NCI-H2171 (cell line): ENCODE measurements around the gene HSPBP1.
A peak's percentile ranks its signal among the peaks of the same experiment; 100 is the strongest.
"Not testable (repeated sequence)": the region's sequence is repeated elsewhere in the genome, so short reads cannot be mapped to it uniquely, and the experiment has no call there.

Experiments used
- DNase-seq: peaks from one replicate; lab custom pipeline; 2025; lab: John Stamatoyannopoulos, UW

HSPBP1 gene

DNA sequence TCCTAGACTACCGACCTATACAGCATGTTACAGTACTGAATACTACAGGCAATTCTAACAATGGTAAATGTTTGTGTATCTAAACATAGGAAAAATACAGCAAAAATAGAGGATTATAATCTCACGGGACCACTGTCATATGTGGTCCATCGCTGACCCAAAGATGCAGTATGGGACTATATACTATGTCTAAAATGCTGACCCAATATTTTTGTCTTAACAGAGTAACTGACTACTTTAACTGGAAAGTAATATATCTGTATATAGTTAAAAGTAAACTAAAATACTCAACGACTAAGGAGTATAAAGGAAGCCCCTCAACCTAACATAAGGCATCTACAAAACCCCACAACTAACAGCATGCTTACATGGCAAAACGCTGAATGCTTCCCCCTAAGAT, 46.9 kb downstream of the HSPBP1 start:
- no peak for DNase-seq

DNA sequence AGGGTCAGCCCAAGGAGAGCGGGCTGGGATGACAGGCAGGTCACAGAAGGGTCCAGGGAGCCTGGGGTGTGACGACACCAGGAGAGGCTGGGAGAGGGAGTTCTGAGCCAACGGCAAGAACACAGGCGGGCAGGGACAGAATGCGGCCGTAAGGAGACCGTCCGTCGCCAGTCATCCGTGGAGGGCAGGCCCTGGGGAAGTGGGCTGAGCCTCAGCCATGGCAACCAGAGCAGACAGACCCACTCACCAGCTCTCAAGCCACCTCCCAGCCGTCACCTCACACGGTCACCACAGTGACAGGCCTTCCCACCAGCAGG, 47.7 kb downstream of the HSPBP1 start:
- no peak for DNase-seq

DNA sequence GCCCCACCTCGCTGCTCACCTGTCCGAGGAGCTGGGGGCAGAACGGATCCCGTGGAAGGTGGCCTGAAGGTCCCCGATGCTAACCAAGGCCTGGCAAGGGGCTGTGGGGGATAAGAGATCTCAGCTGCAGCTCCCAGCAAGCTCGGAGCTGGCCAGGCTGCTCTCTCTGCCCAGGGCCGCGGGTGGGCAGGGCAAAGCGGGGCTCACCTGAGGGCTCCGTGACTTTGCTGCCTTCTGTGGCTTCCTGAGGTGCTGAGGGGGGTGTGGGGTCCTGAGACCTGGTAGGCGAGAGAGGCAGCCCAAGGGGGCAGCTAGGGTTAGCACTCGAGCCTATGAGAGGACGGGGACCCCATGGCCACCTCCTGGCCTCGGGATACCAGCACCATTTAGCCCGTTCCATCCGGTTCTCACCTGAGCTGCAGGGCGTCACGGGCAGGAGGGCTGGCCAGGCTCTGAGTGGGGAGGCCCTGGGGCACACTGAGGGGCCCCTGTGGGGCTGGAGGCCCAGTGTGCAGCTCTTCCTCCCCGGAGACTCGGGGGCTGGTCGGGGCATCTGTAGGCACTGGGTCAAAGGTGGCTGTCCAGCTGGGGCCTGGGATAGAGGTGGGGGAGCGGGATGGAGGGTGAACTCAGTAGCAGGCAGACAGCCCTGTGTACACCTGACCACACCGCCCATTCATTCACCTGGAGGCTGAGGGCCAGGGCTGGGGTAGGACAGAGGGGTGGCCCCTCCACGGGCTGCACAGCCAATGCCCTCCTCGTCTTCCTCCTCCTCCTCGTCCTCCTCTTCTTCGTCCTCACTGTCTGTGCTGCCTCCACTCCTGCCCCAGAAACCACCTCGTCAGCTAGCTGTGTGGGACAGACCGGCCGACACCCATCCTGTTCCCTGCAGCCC, 48.3 kb downstream of the HSPBP1 start:
- no peak for DNase-seq

DNA sequence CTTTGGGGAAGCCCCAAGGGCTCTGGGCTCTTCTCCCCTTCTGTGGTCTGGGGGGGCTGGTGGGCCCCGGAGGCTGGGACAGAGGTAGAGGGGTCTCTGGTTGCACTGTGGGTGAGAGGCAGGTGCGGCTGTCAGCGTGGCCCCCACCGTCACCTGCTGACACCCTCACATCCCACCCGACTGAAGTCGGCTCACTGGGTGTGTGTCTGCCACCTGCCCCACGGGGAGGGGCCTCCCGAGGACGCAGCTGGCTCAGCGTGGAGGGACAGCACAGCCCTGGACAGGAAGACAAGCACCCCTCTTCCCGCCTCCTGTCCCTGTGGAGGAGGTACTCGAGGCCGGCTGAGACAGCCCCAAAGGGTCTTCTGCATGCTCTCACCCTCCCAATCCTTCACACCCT, 49.1 kb downstream of the HSPBP1 start:
- DNase-seq = no peak

DNA sequence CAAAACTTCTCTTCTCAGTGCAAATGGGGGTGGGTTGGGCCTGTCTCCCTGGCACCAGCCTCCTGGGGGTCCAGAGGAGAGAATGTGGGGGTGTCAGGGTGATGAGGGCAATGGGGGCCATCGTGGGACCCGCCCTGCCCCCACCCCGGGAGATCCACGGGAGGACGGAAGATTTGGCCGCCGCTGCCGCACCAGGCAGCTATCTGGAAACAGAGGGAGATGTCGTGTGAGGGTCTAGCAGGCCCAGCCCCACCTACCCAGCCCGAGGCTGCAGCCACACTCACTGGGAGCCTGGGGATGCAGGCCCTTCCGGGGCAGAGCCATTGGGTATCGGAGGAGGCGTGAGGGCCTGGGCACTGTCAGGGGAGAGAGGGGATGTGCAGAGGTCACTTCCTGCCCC, 49.6 kb downstream of the HSPBP1 start:
- DNase-seq = no peak

DNA sequence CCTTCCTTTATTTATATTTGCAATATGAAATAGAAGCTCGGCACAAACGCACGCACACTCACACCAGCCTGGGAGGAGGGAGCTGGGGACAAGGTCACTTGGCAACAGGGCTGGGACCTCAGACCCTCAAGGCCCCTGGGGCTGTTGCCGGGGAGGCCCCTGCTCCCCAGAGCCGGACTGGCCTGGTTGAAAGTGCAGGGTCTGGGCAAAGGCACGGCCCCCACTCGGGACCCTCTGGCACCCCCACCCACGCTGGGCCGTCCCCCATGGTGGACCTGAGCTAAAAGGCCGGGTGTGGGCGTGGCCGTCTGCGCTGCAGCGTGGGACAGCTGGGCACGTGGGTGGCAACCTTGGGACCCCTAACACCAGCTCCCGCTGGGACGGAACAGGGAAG, 50.1 kb downstream of the HSPBP1 start:
- DNase-seq = no peak

DNA sequence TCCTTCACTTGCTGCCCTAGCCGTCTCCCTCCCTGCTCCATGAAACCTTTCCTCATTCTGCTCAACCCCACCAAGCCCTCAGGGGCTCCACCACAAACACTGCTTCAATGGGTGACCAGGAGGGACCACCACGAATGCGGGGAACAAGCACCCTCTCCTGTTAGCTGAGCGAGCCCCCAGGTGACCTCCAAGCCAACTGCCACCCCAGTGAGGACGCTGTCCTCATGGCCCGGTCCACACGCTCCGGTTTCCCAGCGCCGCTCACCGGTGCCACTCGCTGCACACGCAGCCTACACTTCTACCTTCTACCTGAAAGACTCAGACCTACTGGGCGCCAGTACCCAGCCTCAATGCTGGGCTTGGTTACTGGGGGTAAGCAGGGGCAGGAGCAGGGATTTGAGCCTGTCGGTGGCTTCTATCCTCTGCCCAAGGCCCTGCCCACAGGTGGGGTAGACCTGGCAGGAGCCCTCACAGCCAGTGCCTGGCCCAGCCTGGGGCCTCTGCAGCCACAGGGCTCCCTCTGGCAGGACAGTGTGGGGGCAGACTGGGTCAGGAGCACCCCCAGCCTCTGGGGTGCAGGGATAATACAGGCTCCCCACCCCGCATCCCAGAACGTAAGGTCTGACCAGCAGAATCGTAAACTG, 50.6 kb downstream of the HSPBP1 start:
- DNase-seq = no peak

DNA sequence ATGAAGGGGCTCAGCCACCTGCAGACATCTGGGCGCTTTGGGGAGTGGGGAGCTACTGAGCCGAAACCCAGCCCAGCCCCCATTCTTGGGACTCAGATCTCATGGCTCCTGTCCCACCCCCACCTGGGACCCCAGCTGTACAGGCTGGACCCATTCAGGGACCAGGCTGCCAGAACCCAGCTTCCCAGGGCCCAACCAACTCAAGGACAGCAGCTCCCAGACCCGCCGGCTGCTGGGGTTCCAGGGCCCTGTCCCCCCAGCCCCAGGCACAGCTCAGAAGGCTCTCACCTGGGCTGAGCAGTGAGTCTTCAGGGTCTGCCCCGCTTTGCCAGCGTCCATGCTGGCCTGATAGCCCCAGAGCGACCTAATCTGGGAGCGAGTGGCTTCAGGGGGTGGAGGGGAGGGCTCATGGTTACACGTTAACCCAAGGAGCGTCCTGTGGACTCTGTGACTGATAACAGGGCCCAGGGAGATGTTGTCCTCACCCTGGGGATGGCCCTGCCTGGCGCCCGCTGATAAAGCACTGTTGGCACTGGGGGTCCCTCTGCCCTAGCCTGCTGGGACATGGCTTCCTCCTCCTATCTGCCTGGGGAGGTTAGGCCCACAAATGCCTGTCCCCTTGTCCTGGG, 51.4 kb downstream of the HSPBP1 start, which contains the start of gene TMEM86B:
TSS of gene TMEM86B (minus strand) at position 361 of the 629 bp plus-strand sequence. CDS start at position 339, 22 bp downstream.
- no peak for DNase-seq

DNA sequence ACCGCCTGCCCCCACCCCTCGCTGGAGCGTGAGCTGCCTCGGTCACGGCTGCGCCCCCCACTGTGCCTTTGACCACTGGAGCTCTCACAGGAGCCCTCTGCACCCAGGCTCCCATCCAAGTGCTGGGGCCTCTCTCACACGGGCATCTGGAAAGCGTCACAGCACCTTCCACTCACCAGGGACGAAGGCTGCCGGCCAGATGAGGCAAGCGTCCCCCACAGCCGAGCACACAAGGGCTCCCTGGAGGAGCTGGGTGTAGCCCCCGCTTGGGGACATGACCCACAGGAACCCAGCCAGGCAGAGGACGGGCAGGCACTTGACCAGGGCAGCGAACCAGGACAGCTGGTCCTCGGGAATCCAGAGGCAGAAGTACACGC, 51.9 kb downstream of the HSPBP1 start:
- DNase-seq = no peak

DNA sequence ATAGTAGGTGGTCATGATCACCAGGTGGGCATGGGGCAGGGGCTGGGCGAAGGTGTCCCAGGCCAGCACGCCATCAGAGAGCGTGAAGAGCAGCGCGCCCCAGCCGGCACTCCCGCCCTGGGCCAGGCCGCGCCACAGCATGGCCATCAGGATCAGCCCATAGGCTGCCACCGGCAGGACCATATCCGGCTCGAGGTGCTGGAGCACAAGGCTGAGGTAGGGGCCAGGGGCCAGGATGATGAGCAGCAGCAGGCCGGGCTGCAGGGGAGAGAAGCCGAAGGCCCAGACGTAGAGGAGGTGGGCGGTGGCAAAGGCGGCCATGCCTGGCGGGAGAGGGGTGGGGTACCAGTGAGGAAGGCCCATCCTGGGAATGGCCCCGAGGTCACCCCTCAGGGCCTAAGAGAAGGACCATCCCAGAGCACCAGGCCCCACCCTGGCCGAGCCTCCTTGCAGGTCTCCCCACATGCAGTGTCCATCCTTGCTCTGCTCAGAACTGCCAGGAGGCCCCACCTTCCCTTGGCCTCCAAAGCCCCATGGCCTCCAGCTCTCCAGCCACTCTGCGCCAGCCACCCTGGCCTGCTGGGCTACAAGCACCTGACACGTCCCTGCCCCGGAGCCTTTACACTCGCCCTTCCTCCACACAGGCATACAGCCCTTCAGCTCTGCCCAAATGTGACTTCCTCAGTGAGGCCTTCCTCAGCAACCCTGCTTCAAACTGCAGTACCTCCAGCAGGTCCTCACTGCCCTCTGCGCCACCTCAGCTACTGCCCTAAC, 52.5 kb downstream of the HSPBP1 start:
- DNase-seq = no peak

DNA sequence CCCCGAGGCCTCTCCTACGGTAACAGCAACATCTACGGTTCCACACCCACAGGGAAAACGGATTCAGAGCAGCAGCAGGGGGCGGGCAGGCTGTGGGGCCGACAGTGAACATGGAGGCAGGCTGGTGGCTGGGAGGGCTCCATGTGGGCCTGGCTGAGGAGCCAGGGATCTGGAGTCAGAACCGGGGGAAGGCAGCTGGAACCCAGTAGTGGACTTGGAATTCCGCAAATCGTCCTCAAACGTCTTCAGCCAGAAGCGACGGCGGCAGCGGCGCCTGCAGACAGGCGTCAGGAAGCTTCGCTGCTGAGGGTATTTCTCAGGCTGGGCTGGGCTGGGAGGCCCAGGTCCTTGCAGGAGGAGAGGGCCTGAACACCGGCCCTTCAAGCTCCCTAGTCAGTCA, 53.1 kb downstream of the HSPBP1 start:
- no peak for DNase-seq

DNA sequence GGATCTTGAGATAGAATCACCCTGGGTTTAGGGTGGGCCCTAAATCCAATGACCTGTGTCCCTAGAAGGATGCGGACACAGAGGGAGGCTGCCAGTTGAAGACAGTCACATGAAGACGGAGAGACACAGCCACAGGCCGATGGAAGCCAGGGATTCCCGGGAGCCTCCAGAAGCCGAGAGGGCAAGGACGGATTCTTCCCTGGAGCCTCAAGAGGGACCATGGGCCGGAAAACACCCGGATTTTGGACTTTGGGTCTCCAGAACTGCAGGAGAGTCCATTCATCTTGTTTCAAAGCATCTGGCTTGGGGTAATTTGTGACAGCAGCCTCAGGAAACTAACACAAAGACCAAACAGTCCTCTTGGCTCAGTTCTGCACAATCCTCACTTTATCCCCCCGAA, 53.6 kb downstream of the HSPBP1 start:
- DNase-seq = no peak

DNA sequence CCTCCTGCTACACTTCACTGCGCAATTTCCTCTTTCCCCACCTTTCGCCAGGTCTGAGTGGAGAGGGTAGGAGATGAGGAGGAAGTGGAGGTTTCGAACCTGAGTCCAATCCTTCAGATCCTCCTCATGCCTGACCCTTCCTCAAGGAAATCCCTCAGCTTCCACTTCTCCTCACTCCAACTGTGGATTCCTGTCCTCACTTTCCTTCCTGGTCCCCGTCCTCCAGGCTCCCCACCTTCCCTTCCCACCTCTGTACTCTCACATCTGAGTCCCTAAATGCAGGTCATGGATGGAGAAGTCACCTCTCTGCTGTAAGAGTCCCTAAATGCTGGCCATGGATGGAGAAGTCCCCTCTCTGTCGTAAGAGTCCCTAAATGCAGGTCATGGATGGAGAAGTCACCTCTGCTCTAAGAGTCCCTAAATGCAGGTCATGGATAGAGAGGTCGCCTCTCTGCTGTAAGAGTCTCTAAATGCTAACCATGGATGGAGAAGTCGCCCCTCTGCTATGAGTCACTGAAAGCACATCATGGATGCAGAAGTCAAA, 54.4 kb downstream of the HSPBP1 start:
- DNase-seq = no peak

DNA sequence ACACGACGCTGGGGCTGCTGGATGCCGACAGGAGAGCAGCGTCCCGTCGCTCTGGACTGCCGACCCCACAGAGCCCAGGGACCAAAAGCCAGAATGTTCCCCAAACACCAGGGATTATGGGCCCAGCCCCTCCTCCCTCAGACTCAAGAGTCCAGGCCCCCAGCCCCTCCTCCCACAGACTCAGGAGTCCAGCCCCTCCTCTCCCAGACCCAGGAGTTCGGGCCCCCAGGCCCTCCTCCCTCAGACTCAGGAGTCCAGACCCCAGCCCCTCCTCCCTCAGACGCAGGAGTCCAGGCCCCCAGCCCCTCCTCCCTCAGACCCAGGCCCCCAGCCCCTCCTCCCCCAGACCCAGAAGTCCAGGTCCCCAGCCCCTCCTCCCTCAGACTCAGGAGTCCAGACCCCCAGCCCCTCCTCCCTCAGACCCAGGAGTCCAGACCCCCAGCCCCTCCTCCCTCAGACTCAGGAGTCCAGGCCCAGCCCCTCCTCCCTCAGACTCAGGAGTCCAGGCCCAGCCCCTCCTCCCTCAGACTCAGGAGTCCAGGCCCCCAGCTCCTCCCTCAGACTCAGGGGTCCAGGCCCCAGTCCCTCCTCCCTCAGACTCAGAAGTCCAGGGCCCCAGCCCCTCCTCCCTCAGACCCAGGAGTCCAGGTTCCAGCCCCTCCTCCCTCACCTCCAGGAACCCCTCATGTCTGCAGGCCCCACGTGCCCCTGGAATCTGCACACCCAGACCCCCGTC, 55.1 kb downstream of the HSPBP1 start:
- not testable (repeated sequence) for DNase-seq

DNA sequence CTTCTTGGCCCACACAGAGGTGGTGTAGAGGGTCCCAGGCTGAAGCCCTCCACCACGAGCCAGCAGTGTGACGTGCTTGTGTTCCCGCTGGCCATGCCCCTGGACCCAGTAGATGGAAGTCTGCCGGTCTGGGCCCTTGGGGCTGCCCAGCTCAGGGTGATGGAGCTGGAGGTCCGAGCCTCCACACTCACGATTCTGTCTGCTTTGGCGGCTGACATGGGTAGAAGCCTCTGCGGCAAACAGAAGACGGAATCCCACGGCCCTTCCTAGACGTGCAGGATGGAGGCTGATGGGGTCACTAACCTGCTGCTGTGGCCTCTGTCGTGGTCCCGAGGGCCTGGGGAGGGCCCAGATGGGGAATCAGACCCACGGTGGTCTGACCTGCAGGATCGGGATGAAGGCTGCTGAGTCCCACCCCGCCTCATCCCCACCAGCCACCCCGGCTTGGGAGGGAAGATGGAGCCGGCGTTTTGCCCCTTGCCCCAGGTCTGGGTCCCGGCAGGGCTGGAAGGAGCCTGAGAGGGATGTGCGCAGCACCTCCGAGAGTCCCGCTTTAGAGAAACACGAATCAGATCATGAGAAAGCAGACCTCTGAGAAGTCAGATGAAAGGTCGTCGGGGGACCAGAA, 55.8 kb downstream of the HSPBP1 start:
- no peak for DNase-seq

DNA sequence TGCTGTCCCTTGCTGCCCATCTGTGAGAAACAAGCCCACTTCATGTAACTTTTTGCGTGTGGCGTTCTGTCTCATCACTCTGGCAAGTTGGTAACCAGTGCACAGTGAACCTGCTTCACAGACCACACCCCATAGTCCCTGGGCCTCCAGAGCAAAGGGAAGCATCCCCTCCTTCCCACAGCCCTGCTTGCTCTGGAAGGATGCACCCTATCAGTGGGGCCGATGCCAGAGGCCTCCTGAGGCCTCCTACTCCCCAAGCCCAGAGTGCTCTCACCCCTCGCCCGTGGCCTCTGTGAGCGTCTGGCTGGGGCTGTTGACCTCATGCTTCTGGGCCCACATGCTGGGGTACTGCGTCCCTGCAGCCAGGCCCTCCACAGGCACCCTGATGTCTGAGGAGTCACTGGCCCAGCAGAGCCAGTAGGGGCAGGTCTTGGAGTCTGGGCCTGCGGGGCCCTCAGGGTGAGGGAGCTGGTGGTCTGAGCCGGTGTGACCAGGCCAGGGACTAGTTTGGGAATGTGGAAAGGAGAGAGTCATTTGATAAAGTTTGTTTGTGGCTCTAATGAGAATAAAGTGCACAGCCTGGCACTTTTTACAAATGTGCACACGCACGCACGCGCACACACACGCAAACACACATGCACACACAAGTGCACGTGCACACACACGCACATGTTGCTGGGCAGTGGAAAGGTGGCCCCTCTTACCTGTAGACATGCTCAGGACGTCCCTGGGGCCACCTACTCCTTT, 56.4 kb downstream of the HSPBP1 start:
- DNase-seq = no peak

DNA sequence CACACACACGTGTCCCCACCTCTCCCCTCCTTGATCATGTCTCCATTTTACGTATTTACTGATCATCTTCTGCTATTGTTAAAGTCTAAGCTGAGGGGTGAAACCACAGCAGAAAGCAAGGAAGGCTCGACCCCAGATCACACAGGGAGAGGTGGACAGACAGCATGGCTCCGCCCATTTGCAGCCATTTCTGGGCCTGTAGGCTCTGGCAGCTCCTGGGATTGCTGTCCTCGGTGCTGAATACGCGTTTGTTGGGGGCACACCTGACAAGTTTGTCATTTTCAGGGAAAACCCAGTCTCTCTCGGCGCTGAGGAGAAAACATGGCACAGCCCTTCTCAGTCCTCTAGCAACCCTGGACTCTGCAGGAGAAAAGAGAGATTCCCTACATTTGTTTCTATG, 59.4 kb downstream of the HSPBP1 start:
- DNase-seq = no peak

DNA sequence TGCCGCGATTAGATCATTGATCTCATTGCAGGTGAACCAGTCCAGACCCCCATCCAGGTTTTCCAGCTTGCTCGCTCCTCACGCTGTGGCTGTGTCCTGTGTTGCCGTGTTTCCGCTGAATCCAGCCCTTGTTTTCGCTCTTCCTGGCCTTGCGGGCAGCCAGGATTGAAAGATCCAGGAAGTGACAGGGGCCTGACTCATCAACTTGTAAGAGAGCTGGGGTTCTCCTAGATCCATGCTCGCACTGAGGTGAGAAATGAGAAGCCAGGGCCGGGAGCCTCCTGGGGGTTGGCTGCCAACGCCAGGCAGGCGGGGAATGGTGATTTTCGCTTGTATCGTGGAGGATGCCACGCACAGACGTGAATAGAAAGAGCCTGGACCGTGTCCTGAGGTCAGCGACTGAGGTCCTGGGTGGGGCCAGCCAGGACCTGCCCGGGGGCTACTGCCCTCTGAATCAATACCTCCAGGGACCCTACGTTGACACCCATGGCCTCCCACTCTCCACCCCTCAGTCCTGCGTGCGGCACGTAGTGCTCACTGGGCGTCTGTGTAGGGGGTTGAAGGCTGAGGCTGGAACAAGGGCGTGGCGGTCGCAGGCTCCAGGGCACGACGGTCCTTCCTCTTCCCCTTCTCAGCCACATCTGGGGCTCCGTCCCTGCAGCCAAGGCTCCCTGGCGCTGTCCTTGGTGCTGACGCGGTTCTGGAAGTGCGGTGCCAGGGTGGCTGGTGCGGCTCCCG, 63.3 kb downstream of the HSPBP1 start:
- DNase-seq = peak; percentile 93

DNA sequence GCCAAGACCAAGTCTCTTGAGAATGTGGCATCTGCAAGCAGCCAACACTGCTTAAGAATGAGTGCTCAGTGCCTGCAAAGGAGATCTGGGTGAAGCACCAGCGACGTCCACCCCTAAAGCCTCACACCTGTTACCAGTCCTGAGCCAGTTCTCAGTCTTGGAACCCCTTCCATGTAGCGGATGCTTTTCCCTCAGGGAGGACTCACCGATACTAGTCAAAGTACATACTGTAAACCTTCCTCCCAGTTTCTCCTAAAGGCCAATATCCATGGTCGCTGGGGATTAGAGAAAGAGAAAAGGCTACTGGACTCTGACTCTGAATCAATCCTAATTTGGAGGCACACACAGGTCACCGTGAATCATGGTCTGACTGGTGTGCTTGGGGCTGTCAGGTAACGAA, 66.4 kb downstream of the HSPBP1 start:
- no peak for DNase-seq

DNA sequence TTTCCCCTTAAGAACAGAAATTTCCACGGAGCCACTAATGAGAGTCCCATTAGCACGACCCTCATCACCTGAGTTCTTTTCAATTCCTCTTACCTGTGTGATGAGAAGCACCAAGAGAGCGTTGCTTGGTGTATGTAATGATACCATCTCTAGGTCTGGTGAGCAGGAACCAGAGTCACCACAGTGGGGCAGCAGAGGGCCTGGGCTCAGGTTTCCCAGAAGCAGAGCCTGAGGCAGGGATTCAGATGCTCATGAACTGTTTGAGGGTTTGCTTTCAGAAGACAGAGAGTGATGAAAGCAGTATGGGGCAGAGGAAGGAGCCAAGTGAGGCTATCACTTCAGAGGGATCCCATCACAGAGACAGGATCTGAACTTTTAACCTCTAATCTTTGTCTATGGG, 67.5 kb downstream of the HSPBP1 start:
- no peak for DNase-seq
